ELF-1 (cell line): ENCODE data around the gene CA4.
"Not testable (repeated sequence)": the region's sequence is repeated elsewhere in the genome, so short reads cannot be mapped to it uniquely, and the experiment has no call there.

Experiments used
- DNase-seq: peaks from one replicate; pipeline ENCODE4 v3.0.0-alpha.2; 2016; ENCODE audit warnings: low read depth, low spot score

The CA4 gene

GRCh38 chr17:60174035-60174434, 24.3 kb downstream of the CA4 start:
- DNase-seq = no peak

GRCh38 chr17:60174767-60175166, 25.0 kb downstream of the CA4 start:
- DNase-seq = not testable (repeated sequence)

GRCh38 chr17:60176763-60177162, 27.0 kb downstream of the CA4 start:
- DNase-seq = not testable (repeated sequence)

DNA sequence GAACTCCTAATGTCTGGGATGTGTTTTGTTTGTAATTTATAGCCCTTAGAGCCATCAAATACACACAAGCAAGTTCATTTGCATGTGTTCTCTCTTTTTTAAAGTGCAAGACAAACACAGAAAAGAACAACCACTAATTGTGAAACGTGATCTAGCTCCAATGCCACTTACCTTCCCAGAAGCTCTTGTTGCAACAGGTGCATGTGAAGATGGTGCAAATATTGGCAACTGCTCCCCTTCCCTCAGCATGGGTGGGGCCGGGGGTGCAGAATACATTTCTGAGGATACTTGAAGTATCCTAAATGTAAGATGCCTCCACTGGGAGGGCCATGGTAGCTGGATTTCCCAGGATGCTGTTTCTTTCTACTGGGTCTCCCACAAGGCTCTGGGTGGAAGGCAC, 28.4 kb downstream of the CA4 start:
- DNase-seq = not testable (repeated sequence)

DNA sequence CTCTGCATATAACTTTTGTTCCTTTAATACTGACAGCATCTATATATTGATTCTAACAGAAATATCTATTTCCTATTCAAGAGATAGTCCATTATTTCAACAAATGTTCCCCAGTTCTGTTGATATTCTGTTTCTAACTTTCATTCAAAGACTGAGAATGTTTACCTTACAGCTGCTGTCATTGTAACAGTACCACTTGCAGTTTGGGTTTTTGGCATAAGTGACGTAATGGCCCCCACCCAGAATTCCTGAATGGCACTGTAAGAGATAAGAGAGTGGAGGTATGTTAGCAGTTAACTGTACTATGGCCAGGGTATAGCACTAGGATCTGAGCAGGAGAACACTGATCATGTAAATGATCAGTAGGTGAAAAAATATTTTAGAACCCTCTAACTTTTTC, 30.6 kb downstream of the CA4 start:
- DNase-seq = not testable (repeated sequence)

- DNase-seq = not testable (repeated sequence)
Observed at GRCh38 chr17:60186372-60186771, 36.6 kb downstream of the CA4 start.

GRCh38 chr17:60186846-60187745, 37.3 kb downstream of the CA4 start:
- not testable (repeated sequence) for DNase-seq

DNA sequence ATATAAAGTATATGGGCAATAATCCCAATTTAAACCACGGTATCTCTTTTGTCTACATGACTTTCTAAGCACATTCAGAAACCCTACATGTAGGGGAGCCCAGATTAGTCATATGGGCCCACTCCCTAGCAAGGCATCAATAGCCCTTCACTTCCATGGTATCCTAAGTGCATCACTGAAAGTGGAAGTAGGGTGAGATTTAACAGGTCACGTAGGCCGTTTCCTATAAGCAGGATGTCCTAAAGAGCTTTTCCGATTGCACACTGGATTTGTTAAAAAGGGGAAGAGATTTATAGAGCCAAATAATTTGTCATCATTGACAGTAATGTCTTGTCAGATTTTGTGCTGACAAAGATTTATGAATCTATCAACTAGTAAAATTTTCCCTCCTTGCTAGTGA, 39.0 kb downstream of the CA4 start:
- no peak for DNase-seq

DNA sequence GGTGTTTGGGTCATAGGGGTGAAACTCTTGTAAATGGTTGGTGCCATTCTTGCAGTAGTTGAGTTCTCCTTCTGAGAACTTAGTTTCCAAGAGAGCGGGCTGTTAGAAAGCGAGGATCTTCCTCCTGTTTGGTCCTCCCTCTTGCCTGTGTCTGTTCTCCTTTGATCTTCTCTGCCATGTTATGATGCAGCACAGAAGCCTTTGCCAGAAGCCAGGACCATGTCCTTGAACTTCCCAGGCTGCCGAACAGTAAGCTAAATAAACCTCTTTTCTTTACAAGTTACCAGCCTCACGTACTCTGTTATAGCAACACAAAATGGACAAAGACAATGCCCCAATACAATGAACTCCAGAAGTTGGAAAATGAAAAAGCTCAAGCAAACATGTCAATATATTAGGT, 40.3 kb downstream of the CA4 start:
- DNase-seq = not testable (repeated sequence)

DNA sequence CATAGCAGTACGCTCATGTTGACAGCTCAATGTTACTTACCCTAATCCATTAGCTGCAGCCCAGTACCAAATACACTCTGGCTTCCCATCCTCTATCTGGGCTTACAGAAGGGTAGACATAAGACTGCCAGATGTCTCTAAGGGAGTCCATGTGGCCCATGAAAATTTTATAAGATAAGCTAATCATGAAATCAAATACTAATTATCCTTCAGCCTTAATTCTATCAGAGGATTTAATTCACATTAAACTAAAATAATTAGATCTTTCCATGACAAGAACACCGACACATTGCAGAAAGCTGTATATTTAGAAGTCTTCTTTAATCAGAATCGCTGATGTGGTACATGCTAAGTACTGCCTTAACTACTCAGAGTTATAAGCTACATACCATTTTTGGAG, 43.3 kb downstream of the CA4 start:
- not testable (repeated sequence) for DNase-seq

GRCh38 chr17:60193482-60193881, 43.7 kb downstream of the CA4 start:
- no peak for DNase-seq

- not testable (repeated sequence) for DNase-seq
Observed at GRCh38 chr17:60194141-60194540, 44.4 kb downstream of the CA4 start.

DNA sequence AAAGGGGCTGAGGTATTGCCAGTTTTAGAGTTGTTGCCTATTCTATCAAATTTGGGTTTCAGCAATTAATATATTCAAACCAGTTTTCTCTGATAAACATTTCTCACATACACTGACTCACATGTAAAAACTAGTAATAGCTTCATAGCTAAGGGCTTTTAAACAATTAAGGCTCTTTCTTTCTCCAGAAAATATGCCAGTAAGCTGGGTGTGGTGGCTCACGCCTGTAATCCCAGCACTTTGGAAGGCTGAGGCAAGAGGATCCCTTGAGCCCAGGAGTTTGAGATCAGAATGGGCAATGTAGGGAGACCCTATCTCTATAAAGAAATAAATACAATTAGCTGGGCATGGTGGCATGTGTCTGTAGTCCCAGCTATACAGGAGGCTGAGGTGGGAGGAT, 48.9 kb downstream of the CA4 start:
- DNase-seq = not testable (repeated sequence)

DNA sequence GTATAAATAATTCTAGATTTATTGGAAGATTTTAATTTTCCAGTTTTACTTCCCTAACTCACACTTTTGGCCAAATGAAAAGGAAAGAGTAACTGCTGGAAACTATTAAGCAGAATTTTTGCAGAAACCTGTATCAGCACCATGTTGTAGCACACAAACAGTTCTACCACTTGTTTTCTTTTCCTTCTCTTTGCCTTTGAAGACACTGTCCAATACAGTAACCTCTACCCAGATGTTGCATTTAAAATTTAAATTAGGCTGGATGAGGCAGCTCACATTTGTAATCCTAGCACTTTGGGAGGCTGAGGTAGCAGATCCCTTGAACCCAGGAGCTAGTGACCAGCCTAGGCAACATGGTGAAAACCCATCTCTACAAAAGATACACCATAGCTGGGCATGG, 56.0 kb downstream of the CA4 start:
- not testable (repeated sequence) for DNase-seq

GRCh38 chr17:60208302-60208701, 58.5 kb downstream of the CA4 start:
- DNase-seq = not testable (repeated sequence)
